GM18517 (cell line): Measurements from ENCODE around the gene DEDD2.

Experiments used
- ATAC-seq: cut with Tn5 transposase; IDR thresholded peaks from one replicate; pipeline ENCODE4 v1.9.1; 2021; ENCODE audit warnings: mild to moderate bottlenecking, moderate library complexity; ENCODE audit not compliant: unreplicated experiment

DEDD2 gene

GRCh38 chr19:42229855-42230351, 12.4 kb upstream of the DEDD2 start:
- ATAC-seq = no peak

GRCh38 chr19:42229301-42229854, 11.9 kb upstream of the DEDD2 start:
- no peak for ATAC-seq

- no peak for ATAC-seq
Observed at GRCh38 chr19:42228641-42229040, 11.2 kb upstream of the DEDD2 start.

- ATAC-seq = no peak
Observed at GRCh38 chr19:42226886-42227285, 9.4 kb upstream of the DEDD2 start.

GRCh38 chr19:42225718-42226292, 8.3 kb upstream of the DEDD2 start:
- no peak for ATAC-seq

GRCh38 chr19:42224940-42225717, 7.7 kb upstream of the DEDD2 start:
- ATAC-seq = no peak

GRCh38 chr19:42220751-42221097, 3.2 kb upstream of the DEDD2 start:
- ATAC-seq = no peak

- peak; percentile 59 for ATAC-seq
Observed at GRCh38 chr19:42219812-42220750, 2.6 kb upstream of the DEDD2 start, which contains the start of gene ZNF526. TSS of gene ZNF526 (plus strand) at chr19:42220312. CDS start at chr19:42224404, 4,092 bp downstream.

GRCh38 chr19:42216653-42217519, 591 bp downstream of the DEDD2 start:
- no peak for ATAC-seq

- ATAC-seq = no peak
Observed at GRCh38 chr19:42214810-42215485, 2.5 kb downstream of the DEDD2 start.

- ATAC-seq = no peak
Observed at GRCh38 chr19:42212886-42213285, 4.6 kb downstream of the DEDD2 start.

- no peak for ATAC-seq
Observed at GRCh38 chr19:42208612-42209011, 8.9 kb downstream of the DEDD2 start.

- ATAC-seq = no peak
Observed at GRCh38 chr19:42207767-42208271, 9.7 kb downstream of the DEDD2 start.

GRCh38 chr19:42206871-42207755, 10.4 kb downstream of the DEDD2 start:
- no peak for ATAC-seq

- no peak for ATAC-seq
Observed at GRCh38 chr19:42204664-42205063, 12.8 kb downstream of the DEDD2 start.

- ATAC-seq = no peak
Observed at GRCh38 chr19:42203700-42204099, 13.8 kb downstream of the DEDD2 start.

GRCh38 chr19:42202290-42202880, 15.1 kb downstream of the DEDD2 start:
- no peak for ATAC-seq
